IPS-15b (cell line): Measurements from ENCODE around the gene SERHL2.
"Not testable (repeated sequence)": the region's sequence is repeated elsewhere in the genome, so short reads cannot be mapped to it uniquely, and the experiment has no call there.

Experiments
- H3K27me3 ChIP-seq: one replicate; pipeline ENCODE4 v1.6.1; 2013; ENCODE audit warnings: low read length; ENCODE audit not compliant: control insufficient read depth, insufficient read depth
- H3K36me3 ChIP-seq: one replicate; pipeline ENCODE4 v1.6.1; 2013; ENCODE audit warnings: low read length; ENCODE audit not compliant: control insufficient read depth, insufficient read depth
- H3K4me1 ChIP-seq: one replicate; pipeline ENCODE4 v1.6.1; 2013; ENCODE audit warnings: mild to moderate bottlenecking, low read length; ENCODE audit not compliant: control insufficient read depth, insufficient read depth
- H3K4me3 ChIP-seq: one replicate; pipeline ENCODE4 v1.5.1; 2013; ENCODE audit warnings: low read depth, low read length
- H3K9ac ChIP-seq: one replicate; pipeline ENCODE4 v1.6.1; 2013; ENCODE audit warnings: low read depth, mild to moderate bottlenecking, low read length
- H3K9me3 ChIP-seq: one replicate; pipeline ENCODE4 v1.6.1; 2013; ENCODE audit warnings: mild to moderate bottlenecking, low read length; ENCODE audit not compliant: control insufficient read depth, insufficient read depth

Gene SERHL2

GRCh38 chr22:42553475-42554361, at the start of gene SERHL2:
Gene SERHL2, plus strand, starts transcription at chr22:42553956. Its CDS starts 65 bp downstream, at chr22:42554021.
- Histone ChIP-seq H3K36me3 (peaks cover 2% of the 10 kb centered on the region), H3K9me3 (no peaks in the 10 kb centered on the region), H3K27me3 (no peaks in the 10 kb centered on the region), H3K4me1 (peaks cover 7% of the 10 kb centered on the region), H3K9ac (peak within 1 kb of the TSS; percentile 37), H3K4me3 (peak within 1 kb of the TSS; percentile 85)

- H3K36me3 ChIP-seq: peaks cover 12% of the 10 kb centered on the region
- H3K9me3 ChIP-seq, H3K27me3 ChIP-seq, H3K4me1 ChIP-seq, H3K4me3 ChIP-seq, H3K9ac ChIP-seq: not testable (repeated sequence)
Observed at GRCh38 chr22:42508327-42508974, 45.3 kb upstream of the SERHL2 start.

DNA sequence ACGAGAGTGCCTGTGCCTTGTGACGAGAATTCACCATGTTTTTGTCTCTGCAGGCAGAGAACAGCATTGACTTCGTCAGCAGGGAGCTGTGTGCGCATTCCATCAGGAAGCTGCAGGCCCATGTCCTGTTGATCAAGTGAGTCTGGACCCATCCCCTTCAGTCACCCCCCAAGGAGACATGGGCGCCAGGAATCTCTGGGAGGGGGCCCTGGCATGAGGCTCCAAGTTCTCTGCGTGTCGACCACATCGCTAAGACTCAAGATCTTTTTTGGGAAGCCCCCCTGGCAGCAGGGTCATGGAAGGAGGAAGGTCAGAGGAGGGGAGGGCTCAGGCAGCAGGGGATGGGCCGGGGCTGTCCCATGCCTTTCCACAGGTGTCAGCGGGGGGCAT, 44.8 kb upstream of the SERHL2 start:
- H3K4me1 ChIP-seq, H3K27me3 ChIP-seq, H3K9ac ChIP-seq, H3K9me3 ChIP-seq, H3K4me3 ChIP-seq: not testable (repeated sequence)
- H3K36me3 ChIP-seq: peaks cover 17% of the 10 kb centered on the region

DNA sequence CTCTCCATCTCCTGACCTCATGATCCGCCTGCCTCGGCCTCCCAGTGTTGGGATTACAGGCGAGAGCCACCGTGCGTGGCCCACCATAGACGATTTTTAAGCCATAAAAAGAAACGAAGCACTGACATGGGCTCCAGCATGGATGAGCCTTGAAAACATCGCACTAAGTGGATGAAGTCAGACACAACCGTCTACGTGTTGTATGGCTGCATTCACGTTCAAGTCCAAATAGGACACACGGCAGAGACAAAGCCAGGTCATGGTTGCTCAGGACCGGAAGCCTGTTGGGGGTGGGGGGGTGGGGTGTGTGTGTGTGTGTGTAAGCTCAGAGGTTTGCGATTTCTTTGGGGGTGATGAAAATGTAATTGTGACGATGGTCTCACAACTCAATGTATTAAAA, 44.2 kb upstream of the SERHL2 start:
- no peak overlapping the region for H3K4me3 ChIP-seq
- H3K36me3 ChIP-seq: peaks cover 21% of the 10 kb centered on the region
- H3K9me3 ChIP-seq: no peaks in the 10 kb centered on the region
- H3K27me3 ChIP-seq: no peaks in the 10 kb centered on the region
- H3K9ac ChIP-seq: no peak overlapping the region
- peaks cover 3% of the 10 kb centered on the region for H3K4me1 ChIP-seq

- Histone ChIP-seq H3K4me1 (peaks cover 3% of the 10 kb centered on the region), H3K36me3 (peaks cover 35% of the 10 kb centered on the region), H3K9ac (no peak overlapping the region), H3K27me3 (no peaks in the 10 kb centered on the region), H3K4me3 (no peak overlapping the region), H3K9me3 (no peaks in the 10 kb centered on the region)
Observed at GRCh38 chr22:42511401-42511891, 42.3 kb upstream of the SERHL2 start.

GRCh38 chr22:42512273-42512990, 41.3 kb upstream of the SERHL2 start:
- H3K9me3 ChIP-seq, H3K9ac ChIP-seq, H3K4me3 ChIP-seq, H3K27me3 ChIP-seq, H3K4me1 ChIP-seq: not testable (repeated sequence)
- H3K36me3 ChIP-seq: peaks cover 37% of the 10 kb centered on the region

- H3K27me3 ChIP-seq, H3K9ac ChIP-seq, H3K4me1 ChIP-seq, H3K9me3 ChIP-seq, H3K4me3 ChIP-seq: not testable (repeated sequence)
- H3K36me3 ChIP-seq: peaks cover 37% of the 10 kb centered on the region
Observed at GRCh38 chr22:42514331-42514730, 39.4 kb upstream of the SERHL2 start.

DNA sequence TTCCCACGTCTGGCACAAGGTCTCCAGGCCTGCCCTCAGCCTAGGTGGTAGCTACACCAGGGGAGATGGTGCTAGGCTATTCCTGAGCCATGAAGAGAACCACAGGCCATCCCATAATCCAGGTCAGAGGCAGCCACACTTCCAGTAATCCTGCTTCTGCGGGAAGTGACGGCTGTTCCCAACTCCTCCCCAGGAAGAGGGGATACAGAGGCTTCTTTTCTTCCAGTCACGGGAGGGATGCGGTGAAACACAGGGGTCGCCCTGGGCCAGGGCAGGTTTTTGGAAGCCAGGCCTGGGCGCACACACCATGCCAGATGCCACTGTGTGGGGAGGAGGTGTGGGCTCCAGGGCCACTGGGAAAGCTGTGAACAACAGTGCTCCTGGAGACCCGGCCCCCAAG, 38.5 kb upstream of the SERHL2 start:
- not testable (repeated sequence) for H3K9ac ChIP-seq, H3K4me3 ChIP-seq, H3K27me3 ChIP-seq, H3K9me3 ChIP-seq, H3K4me1 ChIP-seq
- H3K36me3 ChIP-seq: peaks cover 40% of the 10 kb centered on the region

DNA sequence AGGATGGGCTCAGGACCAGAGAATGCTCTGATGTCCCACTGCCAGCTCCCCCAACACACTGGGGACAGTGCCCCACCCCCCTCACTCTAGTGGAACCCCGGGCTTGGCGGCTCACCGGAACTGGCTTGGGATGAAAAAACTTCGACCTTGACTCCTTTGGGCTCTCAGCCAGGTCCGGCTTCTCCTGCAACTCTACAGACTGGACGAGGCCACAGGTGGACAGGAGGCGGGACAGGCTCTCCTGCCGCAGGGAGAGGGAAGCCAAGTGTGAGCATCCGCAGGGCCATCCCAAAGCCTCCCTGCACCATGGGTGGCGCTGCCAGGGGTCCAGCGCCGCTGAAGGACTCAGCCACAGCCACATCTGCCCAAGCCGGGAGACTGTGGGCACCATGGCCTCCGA, 37.9 kb upstream of the SERHL2 start:
- H3K4me3 ChIP-seq: no peak overlapping the region
- peaks cover 40% of the 10 kb centered on the region for H3K36me3 ChIP-seq
- H3K4me1 ChIP-seq: peaks cover 3% of the 10 kb centered on the region
- H3K9me3 ChIP-seq: no peaks in the 10 kb centered on the region
- H3K9ac ChIP-seq: no peak overlapping the region
- H3K27me3 ChIP-seq: no peaks in the 10 kb centered on the region

DNA sequence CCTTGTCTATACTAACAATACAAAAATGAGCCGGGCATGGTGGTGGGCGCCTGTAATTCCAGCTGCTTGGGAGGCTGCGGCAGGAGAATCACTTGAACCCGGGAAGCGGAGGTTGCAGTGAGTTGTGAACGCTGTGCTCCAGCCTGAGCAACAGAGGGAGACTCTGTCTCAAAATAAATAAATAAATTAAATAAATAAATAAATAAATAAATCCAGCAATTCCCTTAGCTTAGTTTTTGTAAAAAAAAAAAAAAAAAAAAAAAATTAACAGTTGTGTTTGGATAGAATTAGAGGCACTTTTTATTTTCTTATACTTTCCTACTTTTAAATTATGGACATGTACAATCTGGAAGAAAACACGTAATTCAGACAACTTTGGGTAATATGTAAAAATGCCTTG, 36.7 kb upstream of the SERHL2 start:
- not testable (repeated sequence) for H3K4me1 ChIP-seq, H3K27me3 ChIP-seq, H3K4me3 ChIP-seq, H3K9me3 ChIP-seq, H3K9ac ChIP-seq
- peaks cover 33% of the 10 kb centered on the region for H3K36me3 ChIP-seq

DNA sequence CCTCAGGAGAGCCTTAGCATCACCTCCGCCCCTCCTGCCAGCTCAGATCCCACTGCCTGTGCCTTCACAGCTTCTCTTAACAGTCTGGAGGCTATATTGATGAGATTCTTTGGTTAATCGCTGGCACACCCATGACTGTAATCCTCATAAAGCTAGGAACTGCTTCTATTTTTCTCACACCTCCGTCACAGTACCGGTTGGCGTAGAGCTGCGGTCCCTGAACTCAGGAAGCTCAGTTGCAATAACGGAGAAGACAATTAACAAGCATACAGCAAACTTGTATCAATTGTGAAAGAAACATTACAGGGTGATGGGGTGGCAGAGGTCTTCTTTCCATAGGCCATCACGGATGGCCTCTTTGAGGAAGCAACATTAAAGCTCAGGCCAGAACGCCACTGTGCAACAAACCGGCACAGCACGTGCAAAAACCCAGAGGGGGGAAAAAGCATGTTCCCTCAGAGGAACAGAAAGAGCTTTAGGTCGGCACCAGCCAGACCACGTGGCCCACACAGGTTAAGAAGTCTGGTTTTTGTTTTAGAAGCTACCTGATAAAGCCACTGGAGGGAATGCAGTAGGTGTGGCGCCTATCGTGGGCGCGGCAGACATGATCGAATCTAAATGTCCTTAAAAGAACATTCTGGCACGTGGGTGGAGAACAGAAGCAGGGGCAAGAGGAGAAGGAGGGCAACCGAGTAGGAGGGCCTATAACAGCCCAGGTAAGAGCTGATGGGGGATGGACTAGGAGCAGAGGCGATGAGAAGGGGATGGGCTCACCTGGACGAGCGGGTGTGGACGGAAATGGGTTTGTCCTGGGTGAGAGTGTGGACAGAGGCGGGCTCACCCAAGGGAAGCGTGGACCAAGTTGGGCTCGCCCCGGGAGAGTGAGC, 34.9 kb upstream of the SERHL2 start:
- Histone ChIP-seq H3K4me3 (peak overlapping the region; percentile 83), H3K9ac (peak overlapping the region; percentile 90), H3K36me3 (peaks cover 24% of the 10 kb centered on the region)
- H3K27me3 ChIP-seq, H3K4me1 ChIP-seq, H3K9me3 ChIP-seq: not testable (repeated sequence)
